Sigmoid colon (tissue), 4 donors: ENCODE measurements around the gene FBXL15.

ENCODE experiments used
- CTCF ChIP-seq, 4 experiments: fragments of 450-650 bp in 3 of 4; fragments of 200-600 bp in 1 of 4; IDR thresholded peaks; one replicate each; pipeline ENCODE4 v1.5.1; 2016 to 2019; ENCODE audit warnings: antibody characterized with exemption in 4 of 4, mild to moderate bottlenecking in 3 of 4, moderate library complexity in 2 of 4
- EP300 ChIP-seq, 4 donors: sonication (generic); formaldehyde crosslinking; IDR thresholded peaks; one replicate each; pipeline ENCODE4 v1.6.1; 2017; ENCODE audit warnings: antibody characterized with exemption in 4 of 4
- POLR2A ChIP-seq, 2 donors: fragments of 450-650 bp; IDR thresholded peaks; one replicate each; pipeline ENCODE4 v1.6.1; 2016; ENCODE audit warnings: antibody characterized with exemption in 2 of 2, mild to moderate bottlenecking in 2 of 2, moderate library complexity in 2 of 2

- TF ChIP-seq CTCF (IDR thresholded peaks at IDR 0.05) = no peak
- no peak for TF ChIP-seq POLR2A (IDR thresholded peaks at IDR 0.05)
- no peak for TF ChIP-seq EP300 (IDR thresholded peaks at IDR 0.05)
These were observed 8.8 kb downstream of the FBXL15 start for GRCh38 chr10:102429468-102429867.
